HG03457 (cell line): ENCODE data around the gene MAD1L1.

Experiments
- ATAC-seq: cut with Tn5 transposase; IDR thresholded peaks from one replicate; pipeline ENCODE4 v1.9.1; 2021; ENCODE audit warnings: moderate number of reproducible peaks; ENCODE audit not compliant: unreplicated experiment

MAD1L1 gene

GRCh38 chr7:2122651-2123050 lies 110.1 kb downstream of the MAD1L1 start:
- ATAC-seq: no peak

GRCh38 chr7:2120841-2121830 lies 111.6 kb downstream of the MAD1L1 start:
- ATAC-seq: no peak

GRCh38 chr7:2120251-2120660 lies 112.5 kb downstream of the MAD1L1 start:
- no peak for ATAC-seq

- no peak for ATAC-seq
Measured at GRCh38 chr7:2118630-2119190, 114.0 kb downstream of the MAD1L1 start.

GRCh38 chr7:2118056-2118455 lies 114.7 kb downstream of the MAD1L1 start:
- no peak for ATAC-seq

GRCh38 chr7:2117646-2118045 lies 115.1 kb downstream of the MAD1L1 start:
- ATAC-seq: no peak

- no peak for ATAC-seq
Measured at GRCh38 chr7:2116989-2117591, 115.7 kb downstream of the MAD1L1 start.

GRCh38 chr7:2116448-2116810 lies 116.3 kb downstream of the MAD1L1 start:
- no peak for ATAC-seq

GRCh38 chr7:2115760-2116447 lies 116.8 kb downstream of the MAD1L1 start:
- ATAC-seq: no peak

- no peak for ATAC-seq
Measured at GRCh38 chr7:2114926-2115759, 117.6 kb downstream of the MAD1L1 start.

GRCh38 chr7:2114052-2114451 lies 118.7 kb downstream of the MAD1L1 start:
- no peak for ATAC-seq

GRCh38 chr7:2112261-2113198 lies 120.2 kb downstream of the MAD1L1 start:
- no peak for ATAC-seq

- no peak for ATAC-seq
Measured at GRCh38 chr7:2111568-2111967, 121.2 kb downstream of the MAD1L1 start.

GRCh38 chr7:2110610-2111396 lies 121.9 kb downstream of the MAD1L1 start:
- ATAC-seq: no peak

- no peak for ATAC-seq
Measured at GRCh38 chr7:2109936-2110609, 122.7 kb downstream of the MAD1L1 start.

- no peak for ATAC-seq
Measured at GRCh38 chr7:2109251-2109872, 123.4 kb downstream of the MAD1L1 start.

GRCh38 chr7:2108501-2109250 lies 124.1 kb downstream of the MAD1L1 start:
- no peak for ATAC-seq
